Panc1 (cell line): Measurements from ENCODE around the gene EHD2. TPM values are rescaled to one million over a fixed set of nuclear protein-coding genes. Genes with fewer than 3 reads are reported as not detected.

ENCODE experiments used
- ATAC-seq: fragments of 200-7000 bp; cut with Tn5 transposase; 2 replicates; pipeline ENCODE4 v1.9.1; 2020; ENCODE audit warnings: mild to moderate bottlenecking, moderate library complexity
- BruUV-seq: library from RNA; stranded (reverse); fragments of 400-500 nt; replicated peaks from 2 replicates; lab custom pipeline; 2021; lab: Mats Ljungman, UMichigan
- CTCF ChIA-PET: fragments of 300-600 bp; sonication (Branson Sonifier 250); formaldehyde crosslinking; loops from one replicate; lab custom pipeline; 2022; ENCODE audit warnings: antibody characterized with exemption; lab: Charles Lee
- POLR2A ChIA-PET: fragments of 300-600 bp; sonication (Branson Sonifier 250); formaldehyde crosslinking; loops from one replicate; lab custom pipeline; 2022; ENCODE audit warnings: antibody characterized with exemption; lab: Charles Lee
- DNase-seq: peaks from one replicate; pipeline ENCODE4 v3.0.0-alpha.2; 2010; ENCODE audit warnings: low read depth, low spot score
- H3K27ac ChIP-seq: 2 replicates; pipeline ENCODE4 v1.5.1; 2011; ENCODE audit warnings: mild to moderate bottlenecking, low read length, inconsistent platforms
- H3K27me3 ChIP-seq: fragments of 200-500 bp; sonication (Bioruptor generic); 2 replicates; pipeline ENCODE4 v1.6.0; 2014; ENCODE audit warnings: low read length, inconsistent platforms; ENCODE audit not compliant: control insufficient read depth, insufficient read depth
- H3K36me3 ChIP-seq: fragments of 200-500 bp; sonication (Bioruptor generic); 2 replicates; pipeline ENCODE4 v1.5.1; 2014; ENCODE audit warnings: inconsistent platforms, mild to moderate bottlenecking, low read length, moderate library complexity; ENCODE audit not compliant: control insufficient read depth, insufficient read depth
- H3K4me1 ChIP-seq: 2 replicates; pipeline ENCODE4 v1.5.1; 2011; ENCODE audit warnings: inconsistent platforms, mild to moderate bottlenecking, low read length, moderate library complexity; ENCODE audit not compliant: control insufficient read depth, insufficient read depth
- H3K4me3 ChIP-seq, 2 experiments: 2 replicates each; pipeline ENCODE4 v1.5.1; 2011 to 2012; ENCODE audit warnings: low read depth in 2 of 2, low read length in 2 of 2, mild to moderate bottlenecking in 2 of 2, inconsistent platforms in 1 of 2, moderate library complexity in 1 of 2
- H3K9me3 ChIP-seq: fragments of 200-500 bp; sonication (Bioruptor generic); 2 replicates; pipeline ENCODE4 v1.5.1; 2014; ENCODE audit warnings: low read depth, mild to moderate bottlenecking, inconsistent platforms, low read length, moderate library complexity; ENCODE audit not compliant: control insufficient read depth, insufficient read depth
- CTCF ChIP-seq: fragments of 450-650 bp; IDR thresholded peaks from 2 replicates; pipeline ENCODE4 v1.5.1; 2017; ENCODE audit warnings: mild to moderate bottlenecking
- POLR2AphosphoS5 ChIP-seq: IDR thresholded peaks from 2 replicates; pipeline ENCODE4 v1.6.1; 2012; ENCODE audit warnings: mild to moderate bottlenecking, low read depth, low read length, moderate library complexity
- REST ChIP-seq, 2 experiments: IDR thresholded peaks; 2 replicates each; pipeline ENCODE4 v1.6.1; 2011 to 2012; ENCODE audit warnings: low read depth in 2 of 2, control low read depth in 1 of 2, low read length in 1 of 2, mild to moderate bottlenecking in 1 of 2, moderate library complexity in 1 of 2; ENCODE audit not compliant: insufficient read depth in 1 of 2
- SIN3A ChIP-seq: IDR thresholded peaks from 2 replicates; pipeline ENCODE4 v1.6.1; 2012; ENCODE audit warnings: low read depth, mild to moderate bottlenecking, low read length, moderate library complexity, borderline replicate concordance; ENCODE audit not compliant: insufficient read depth
- TCF7L2 ChIP-seq: IDR thresholded peaks from 2 replicates; pipeline ENCODE4 v1.6.1; 2011; ENCODE audit warnings: mild to moderate bottlenecking, low read depth, low read length, inconsistent platforms
- in situ Hi-C: cut with HindIII; loops from 2 replicates; pipeline ENCODE4 v1.10.0; 2016; ENCODE audit warnings: low sequenced_read_pairs, low pct_unique_long_range_greater_than_20kb
- intact Hi-C: fragments of 100-400 bp; cut with micrococcal nuclease; formaldehyde crosslinking; loops from one replicate; pipeline ENCODE4 v1.10.0; 2022; ENCODE audit not compliant: unreplicated experiment
- total RNA-seq: library from RNA; stranded (reverse); gene quantifications from one replicate; pipeline ENCODE4 v1.2.1, GENCODE V29; 2021; ENCODE audit not compliant: unreplicated experiment

EHD2 gene
- total RNA-seq, 1 experiment from 2014 or later, result 41.8 TPM

DNA sequence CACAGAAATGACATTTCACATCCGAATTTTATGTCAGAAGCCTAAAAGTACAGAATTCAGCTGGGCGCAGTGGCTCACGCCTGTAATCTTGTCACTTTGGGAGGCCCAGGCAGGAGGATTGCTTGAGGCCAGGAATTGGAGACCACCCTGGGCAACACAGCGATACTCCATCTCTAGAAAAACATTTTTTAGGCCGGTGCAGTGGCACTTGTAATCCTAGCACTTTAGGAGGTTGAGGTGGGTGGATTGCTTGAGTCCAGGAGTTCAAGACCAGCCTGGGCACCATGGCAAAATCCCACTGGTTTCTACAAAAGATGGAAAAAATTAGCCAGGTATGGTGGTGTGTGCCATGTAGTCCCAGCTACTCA lies 47.4 kb downstream of the EHD2 start:
- Histone ChIP-seq H3K4me1 (no peaks in the 10 kb centered on the region), H3K4me3 (no peak overlapping the region), H3K27ac (no peak overlapping the region), H3K9me3 (no peaks in the 10 kb centered on the region), H3K27me3 (no peaks in the 10 kb centered on the region), H3K36me3 (no peaks in the 10 kb centered on the region)
- in situ Hi-C loops, result no loop called here
- BruUV-seq, result no TSS peak
- ChIA-PET POLR2A (no interaction called here), CTCF (no interaction called here)
- ATAC-seq (no peak), DNase-seq (no peak)
- intact Hi-C loops, result no loop called here
- TF ChIP-seq CTCF, result no peak
- no peak for TF ChIP-seq TCF7L2
- TF ChIP-seq REST (IDR thresholded peaks at IDR 0.05; ENCODE audit: insufficient read depth in 1 of 2, low read depth in 2 of 2, low read length in 1 of 2), result no peak
- TF ChIP-seq POLR2AphosphoS5, result no peak
- TF ChIP-seq SIN3A, result no peak

DNA sequence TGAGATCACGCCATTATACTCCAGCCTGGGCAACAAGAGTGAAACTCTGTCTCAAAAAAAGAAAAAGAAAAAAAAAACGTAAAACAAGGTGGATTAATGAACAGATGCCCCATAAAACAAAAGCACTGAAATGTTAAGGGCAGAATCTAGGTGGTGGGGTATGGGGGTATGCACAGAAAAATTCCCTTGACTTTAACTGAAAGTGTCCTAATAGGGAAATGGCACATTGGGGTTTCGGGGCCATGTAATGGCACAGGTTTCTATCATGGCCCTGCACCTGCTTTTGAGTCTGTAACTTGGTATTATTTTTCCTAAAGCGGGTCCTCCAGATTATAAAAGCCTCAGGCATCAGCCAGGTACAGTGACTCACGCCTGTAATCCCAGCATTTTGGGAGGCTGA lies 48.3 kb downstream of the EHD2 start:
- H3K4me3 ChIP-seq, result no peak overlapping the region
- CTCF ChIA-PET, result no interaction called here
- no peaks in the 10 kb centered on the region for H3K36me3 ChIP-seq
- H3K4me1 ChIP-seq, result no peaks in the 10 kb centered on the region
- no TSS peak for BruUV-seq
- no peak for TF ChIP-seq SIN3A
- TF ChIP-seq TCF7L2, result no peak
- TF ChIP-seq REST (IDR thresholded peaks at IDR 0.05; ENCODE audit: insufficient read depth in 1 of 2, low read depth in 2 of 2, low read length in 1 of 2), result no peak
- TF ChIP-seq CTCF, result no peak
- TF ChIP-seq POLR2AphosphoS5, result no peak
- no peak for DNase-seq
- no peak overlapping the region for H3K27ac ChIP-seq
- intact Hi-C loops (no loop called here), in situ Hi-C loops (no loop called here)
- H3K9me3 ChIP-seq, result no peaks in the 10 kb centered on the region
- no peaks in the 10 kb centered on the region for H3K27me3 ChIP-seq
- POLR2A ChIA-PET, result no interaction called here
- no peak for ATAC-seq
